ENCODE measurements around the gene MIA3.
"Not testable (repeated sequence)": the region's sequence is repeated elsewhere in the genome, so short reads cannot be mapped to it uniquely, and the experiment has no call there.

- TF ChIP-seq CTCF (conservative IDR thresholded peaks at IDR 0.05 in 1 of 2, IDR thresholded peaks at IDR 0.05 in 1 of 2; ENCODE audit: low read depth in 1 of 2, low read length in 2 of 2); EZH2 (IDR thresholded peaks at IDR 0.05; ENCODE audit: low read length, missing control alignments): not testable (repeated sequence)
Observed at GRCh38 chr1:222669107-222669506, 51.2 kb downstream of the MIA3 start.

Data from fibroblast of lung (primary cell).